ENCODE results near the gene CASP7. TPM values are rescaled to one million over a fixed set of nuclear protein-coding genes. Genes with fewer than 3 reads are reported as not detected.

CASP7 gene
- total and polyA plus RNA-seq, 2 donors from 2014 or later: 18.9 to 19.0 TPM

DNA sequence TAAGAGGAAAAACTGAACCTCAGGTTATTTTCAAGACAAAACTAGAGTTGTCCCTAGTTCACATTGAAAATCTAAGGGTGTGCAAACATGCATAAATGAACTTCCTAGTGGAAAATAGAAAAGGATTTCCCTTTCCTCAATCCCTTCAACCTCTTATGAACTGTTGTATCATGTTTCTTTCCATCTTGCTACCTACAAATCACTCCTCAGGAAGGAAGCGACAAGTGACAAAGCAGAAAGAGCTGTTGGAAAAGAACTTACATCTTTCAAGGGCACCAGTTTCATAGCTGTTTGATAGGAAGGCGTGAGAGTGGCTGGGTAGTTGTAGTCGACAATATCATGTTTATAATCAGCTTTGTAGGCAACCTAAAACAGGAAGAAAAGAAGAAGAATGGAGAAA, 39.7 kb upstream of the CASP7 start:
- no peak overlapping the region for H3K9ac ChIP-seq (ENCODE audit: low read length in 3 of 3)
- no peaks in the 10 kb centered on the region for H3K27me3 ChIP-seq (ENCODE audit: control insufficient read depth, insufficient read depth, low read length)
- intact Hi-C loops (cut with DNase I): no loop called here
- no peaks in the 10 kb centered on the region for H3K4me1 ChIP-seq (ENCODE audit: control insufficient read depth in 2 of 3, insufficient read depth in 2 of 3, low read depth in 1 of 3, low read length in 3 of 3)
- no peaks in the 10 kb centered on the region for H3K36me3 ChIP-seq (ENCODE audit: control insufficient read depth in 2 of 3, insufficient read depth in 3 of 3, low read length in 3 of 3)
- H3K4me3 ChIP-seq (ENCODE audit: low read length in 3 of 3): no peak overlapping the region
- peaks cover 0 to 2% (median 0%) of the 10 kb centered on the region in 3 donors for H3K9me3 ChIP-seq (ENCODE audit: control insufficient read depth in 2 of 3, insufficient read depth in 1 of 3, low read length in 3 of 3)
- TF ChIP-seq, protein P1, sequence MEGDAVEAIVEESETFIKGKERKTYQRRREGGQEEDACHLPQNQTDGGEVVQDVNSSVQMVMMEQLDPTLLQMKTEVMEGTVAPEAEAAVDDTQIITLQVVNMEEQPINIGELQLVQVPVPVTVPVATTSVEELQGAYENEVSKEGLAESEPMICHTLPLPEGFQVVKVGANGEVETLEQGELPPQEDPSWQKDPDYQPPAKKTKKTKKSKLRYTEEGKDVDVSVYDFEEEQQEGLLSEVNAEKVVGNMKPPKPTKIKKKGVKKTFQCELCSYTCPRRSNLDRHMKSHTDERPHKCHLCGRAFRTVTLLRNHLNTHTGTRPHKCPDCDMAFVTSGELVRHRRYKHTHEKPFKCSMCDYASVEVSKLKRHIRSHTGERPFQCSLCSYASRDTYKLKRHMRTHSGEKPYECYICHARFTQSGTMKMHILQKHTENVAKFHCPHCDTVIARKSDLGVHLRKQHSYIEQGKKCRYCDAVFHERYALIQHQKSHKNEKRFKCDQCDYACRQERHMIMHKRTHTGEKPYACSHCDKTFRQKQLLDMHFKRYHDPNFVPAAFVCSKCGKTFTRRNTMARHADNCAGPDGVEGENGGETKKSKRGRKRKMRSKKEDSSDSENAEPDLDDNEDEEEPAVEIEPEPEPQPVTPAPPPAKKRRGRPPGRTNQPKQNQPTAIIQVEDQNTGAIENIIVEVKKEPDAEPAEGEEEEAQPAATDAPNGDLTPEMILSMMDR (IDR thresholded peaks at IDR 0.05; ENCODE audit: borderline replicate concordance, extremely low read depth, insufficient read depth): no peak
- FAIRE-seq: no peak
- H3K27ac ChIP-seq (ENCODE audit: low read depth in 2 of 2, low read length in 2 of 2): no peak overlapping the region
- DNase-seq: no peak

DNA sequence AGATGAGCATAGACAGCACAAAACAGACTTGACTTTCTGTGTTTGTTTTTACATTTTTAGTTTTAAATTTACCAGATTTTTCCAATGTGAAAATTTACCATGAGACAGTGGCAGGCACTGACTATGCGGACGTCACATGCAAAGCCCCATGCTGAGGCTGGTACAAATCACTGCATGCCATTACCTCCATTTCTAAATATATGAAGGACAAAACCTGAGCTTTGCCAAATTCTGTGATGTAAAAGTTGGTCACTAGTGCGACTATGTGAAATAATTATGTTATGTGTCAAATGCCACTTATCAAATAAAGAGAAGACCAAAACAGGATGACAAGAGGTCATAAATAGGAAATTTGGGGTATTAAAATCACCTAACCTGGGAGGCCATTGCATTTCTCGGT, 38.0 kb upstream of the CASP7 start:
- TF ChIP-seq, protein P1 (IDR thresholded peaks at IDR 0.05; ENCODE audit: borderline replicate concordance, extremely low read depth, insufficient read depth): no peak
- Histone ChIP-seq H3K9me3 (ENCODE audit: control insufficient read depth in 2 of 3, insufficient read depth in 1 of 3, low read length in 3 of 3) (peaks cover 0 to 2% (median 0%) of the 10 kb centered on the region in 3 donors), H3K4me3 (ENCODE audit: low read length in 3 of 3) (no peak overlapping the region), H3K9ac (ENCODE audit: low read length in 3 of 3) (no peak overlapping the region), H3K27ac (ENCODE audit: low read depth in 2 of 2, low read length in 2 of 2) (no peak overlapping the region), H3K4me1 (ENCODE audit: control insufficient read depth in 2 of 3, insufficient read depth in 2 of 3, low read depth in 1 of 3, low read length in 3 of 3) (no peaks in the 10 kb centered on the region), H3K36me3 (ENCODE audit: control insufficient read depth in 2 of 3, insufficient read depth in 3 of 3, low read length in 3 of 3) (no peaks in the 10 kb centered on the region), H3K27me3 (ENCODE audit: control insufficient read depth, insufficient read depth, low read length) (no peaks in the 10 kb centered on the region)
- FAIRE-seq: no peak
- DNase-seq: no peak
- intact Hi-C loops (cut with DNase I): no loop called here

DNA sequence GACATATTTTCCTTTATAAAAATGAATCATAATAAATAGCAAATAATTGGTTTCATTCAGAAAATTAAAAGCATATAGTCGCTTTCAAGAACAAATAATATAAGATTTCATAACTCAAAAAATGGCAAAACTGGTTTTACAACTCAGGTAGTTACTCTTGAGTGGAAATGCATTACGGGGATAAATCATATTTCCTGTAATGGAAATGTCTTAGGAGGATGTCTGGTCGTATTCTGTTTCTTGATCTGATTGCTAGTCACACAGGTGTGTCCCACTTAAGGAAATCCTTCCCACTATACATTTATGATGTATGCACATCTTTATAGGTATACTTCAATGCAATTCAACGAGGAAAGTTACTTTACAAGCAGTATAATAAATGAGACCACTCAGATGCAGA, 36.5 kb upstream of the CASP7 start:
- H3K4me1 ChIP-seq (ENCODE audit: control insufficient read depth in 2 of 3, insufficient read depth in 2 of 3, low read depth in 1 of 3, low read length in 3 of 3): no peaks in the 10 kb centered on the region

More for the DNA sequence above, 36.5 kb upstream of the CASP7 start:
- Histone ChIP-seq H3K9ac (ENCODE audit: low read length in 3 of 3) (no peak overlapping the region), H3K27me3 (ENCODE audit: control insufficient read depth, insufficient read depth, low read length) (no peaks in the 10 kb centered on the region), H3K4me3 (ENCODE audit: low read length in 3 of 3) (no peak overlapping the region), H3K27ac (ENCODE audit: low read depth in 2 of 2, low read length in 2 of 2) (no peak overlapping the region), H3K9me3 (ENCODE audit: control insufficient read depth in 2 of 3, insufficient read depth in 1 of 3, low read length in 3 of 3) (peaks cover 0 to 2% (median 0%) of the 10 kb centered on the region in 3 donors), H3K36me3 (ENCODE audit: control insufficient read depth in 2 of 3, insufficient read depth in 3 of 3, low read length in 3 of 3) (no peaks in the 10 kb centered on the region)
- intact Hi-C loops (cut with DNase I): no loop called here
- TF ChIP-seq, protein P1 (IDR thresholded peaks at IDR 0.05; ENCODE audit: borderline replicate concordance, extremely low read depth, insufficient read depth): no peak
- FAIRE-seq: no peak
- DNase-seq: no peak

Measured in kidney (tissue), 14 donors.